ENCODE data around the gene JPT2. TPM values are rescaled to one million over a fixed set of nuclear protein-coding genes. Genes with fewer than 3 reads are reported as not detected.
"Not testable (repeated sequence)": the region's sequence is repeated elsewhere in the genome, so short reads cannot be mapped to it uniquely, and the experiment has no call there.

The JPT2 gene
- total and polyA plus RNA-seq, 10 of the 15 experiments (the other 5 are each of a cell fraction or from before 2014, with no cell fraction given): 11.7 to 78.4 (median 48.4) TPM

DNA sequence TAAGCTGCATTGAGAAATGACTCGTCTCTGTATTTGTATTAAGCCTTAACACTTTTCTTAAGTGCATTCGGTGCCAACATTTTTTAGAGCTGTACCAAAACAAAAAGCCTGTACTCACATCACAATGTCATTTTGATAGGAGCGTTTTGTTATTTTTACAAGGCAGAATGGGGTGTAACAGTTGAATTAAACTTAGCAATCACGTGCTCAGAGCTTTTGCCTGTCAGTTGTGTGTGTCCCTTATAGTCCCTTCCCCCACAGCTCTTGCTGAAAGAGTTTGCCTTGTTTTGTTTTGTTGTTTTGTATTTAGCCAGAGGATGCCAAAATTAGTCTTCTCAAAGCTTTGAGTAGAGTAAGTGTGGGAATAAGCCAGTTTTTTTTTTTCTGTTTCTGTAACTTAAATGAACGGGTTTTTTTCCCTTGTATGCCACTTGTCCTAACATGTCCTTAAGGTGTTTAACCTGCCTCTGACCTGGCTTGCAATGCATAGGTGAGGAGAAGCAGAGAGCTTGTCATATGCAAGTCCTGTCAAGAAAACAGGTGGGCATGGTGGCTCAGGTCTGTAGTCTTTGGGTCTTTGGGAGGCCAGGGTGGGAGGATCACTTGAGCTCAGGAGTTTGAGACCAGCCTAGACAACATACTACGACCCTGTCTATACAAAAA lies 23.3 kb downstream of the JPT2 start (continued):
- no peak for TF ChIP-seq ZBTB40 (IDR thresholded peaks at IDR 0.05; ENCODE audit: borderline replicate concordance)
- TF ChIP-seq RB1 (IDR thresholded peaks at IDR 0.05; ENCODE audit: borderline replicate concordance): no peak
- TF ChIP-seq ZBTB33 (IDR thresholded peaks at IDR 0.05): no peak
- TF ChIP-seq ATF7 (IDR thresholded peaks at IDR 0.05; ENCODE audit: low read depth): no peak
- no peak for TF ChIP-seq BRCA1 (IDR thresholded peaks at IDR 0.05; ENCODE audit: low read depth, low read length)
- no peak for TF ChIP-seq POLR2AphosphoS5 (IDR thresholded peaks at IDR 0.05; ENCODE audit: low read length)
- no peak for TF ChIP-seq KLF5 (IDR thresholded peaks at IDR 0.05; ENCODE audit: partially characterized antibody)
- no peak for TF ChIP-seq BACH1 (IDR thresholded peaks at IDR 0.05; ENCODE audit: borderline replicate concordance)
- no peak for TF ChIP-seq RAD21 (IDR thresholded peaks at IDR 0.05; ENCODE audit: insufficient read depth, low read depth, low read length)

GRCh38 chr16:1705324-1705687 lies 27.2 kb downstream of the JPT2 start:
- H4K20me1 ChIP-seq (ENCODE audit: control insufficient read depth, insufficient read depth); SMC1A ChIA-PET (ENCODE audit: uncharacterized antibody, unreplicated experiment); in situ Hi-C loops (cut with MboI); DNase-seq (ENCODE audit: low read depth, low spot score); BruUV-seq (replicated peaks); H3K9me3 ChIP-seq (replicated peaks; ENCODE audit: control insufficient read depth, insufficient read depth, low read length); H3K27me3 ChIP-seq (replicated peaks in 1 of 2; ENCODE audit: control insufficient read depth in 2 of 2, insufficient read depth in 2 of 2, low read length in 1 of 2): not testable (repeated sequence)
- FAIRE-seq (peak; percentile 13), ATAC-seq (peak; percentile 48)
- peak overlapping the region; percentile 84 for H3K27ac ChIP-seq (ENCODE audit: control insufficient read depth, insufficient read depth)
- ChIA-PET POLR2A (interaction anchor here (0.6 to 2.6 kb wide), 16 partner anchors 10 to 917 kb away, joined by 3 to 15 read pairs (median 4); partner anchors contain the start of genes CHTF18, IFT140, JPT2 and NUBP2), RAD21 (ENCODE audit: unreplicated experiment) (interaction anchor here (1.0 to 2.3 kb wide), 6 partner anchors 14 to 277 kb away, joined by 3 to 15 read pairs (median 4); partner anchors contain the start of genes JPT2, NUBP2 and SPSB3), CTCF (interaction anchor here (0.6 to 2.0 kb wide), 13 partner anchors 10 to 436 kb away, joined by 3 to 14 read pairs (median 4); partner anchors contain the start of genes IFT140, JPT2, NUBP2 and SPSB3)
- peak overlapping the region; percentile 97 for H3K4me3 ChIP-seq
- peaks cover 35% of the 10 kb centered on the region for H3K79me2 ChIP-seq (ENCODE audit: control insufficient read depth, insufficient read depth, low read length)
- peaks cover 14% of the 10 kb centered on the region for H3K4me1 ChIP-seq (ENCODE audit: control insufficient read depth, insufficient read depth, low read length)
- H2AFZ ChIP-seq (ENCODE audit: control insufficient read depth, low read depth, low read length): peak overlapping the region; percentile 95
- H3K9ac ChIP-seq (ENCODE audit: control insufficient read depth, insufficient read depth, low read length): peak overlapping the region; percentile 92
- 2% methylated on average over 12 of the region's 16 CpGs for WGBS (ENCODE audit: insufficient coverage, insufficient replicate concordance, low lambda C conversion rate, missing lambda C conversion rate)
- peaks cover 7 to 17% of the 10 kb centered on the region in 2 experiments for H3K36me3 ChIP-seq (ENCODE audit: control insufficient read depth in 2 of 2, insufficient read depth in 2 of 2, low read length in 1 of 2)
- peak overlapping the region; percentile 52 for H3K4me2 ChIP-seq (ENCODE audit: control insufficient read depth, insufficient read depth)
- intact Hi-C loops (cut with micrococcal nuclease; ENCODE audit: unreplicated experiment): loop anchor here (5.0 kb wide), 1 partner anchor 67 kb away; the partner anchor contains the start of genes EME2, MRPS34 and NME3
